Naive B cell (primary cell): ENCODE results near the gene CUBN. TPM values are rescaled to one million over a fixed set of nuclear protein-coding genes. Genes with fewer than 3 reads are reported as not detected.
"Not testable (repeated sequence)": the region's sequence is repeated elsewhere in the genome, so short reads cannot be mapped to it uniquely, and the experiment has no call there.

Experiments used
- ATAC-seq, 2 donors: fragments of 150-1000 bp; cut with Tn5 transposase; 2 replicates each; pipeline ENCODE4 v1.10.0; 2021; ENCODE audit warnings: low read depth in 2 of 2, mild to moderate bottlenecking in 2 of 2, moderate library complexity in 2 of 2
- DNase-seq: peaks from one replicate; pipeline ENCODE4 v3.0.0; 2022
- H3K27ac Mint-ChIP-seq, 6 donors: one replicate each; pipeline ENCODE4 v1.8.0; 2020 to 2022; ENCODE audit warnings: mild to moderate bottlenecking in 6 of 6, mixed read lengths in 6 of 6, moderate library complexity in 5 of 6, inconsistent platforms in 2 of 6
- H3K27me3 Mint-ChIP-seq, 3 donors: one replicate each; pipeline ENCODE4 v1.8.0; 2021 to 2022; ENCODE audit warnings: mixed read lengths in 3 of 3, mild to moderate bottlenecking in 1 of 3
- H3K36me3 Mint-ChIP-seq, 2 donors: one replicate each; pipeline ENCODE4 v1.8.0; 2020 to 2022; ENCODE audit warnings: mixed read lengths in 2 of 2, inconsistent platforms in 1 of 2, mild to moderate bottlenecking in 1 of 2
- H3K4me1 Mint-ChIP-seq, 3 donors: one replicate each; pipeline ENCODE4 v1.8.0; 2020 to 2022; ENCODE audit warnings: mixed read lengths in 3 of 3, inconsistent platforms in 1 of 3, mild to moderate bottlenecking in 1 of 3, moderate library complexity in 1 of 3
- H3K4me3 Mint-ChIP-seq, 8 donors: one replicate each; pipeline ENCODE4 v1.8.0; 2020 to 2022; ENCODE audit warnings: mild to moderate bottlenecking in 8 of 8, mixed read lengths in 8 of 8, moderate library complexity in 8 of 8, inconsistent platforms in 2 of 8
- H3K9me3 Mint-ChIP-seq, 7 donors: one replicate each; pipeline ENCODE4 v1.8.0; 2020 to 2022; ENCODE audit warnings: mixed read lengths in 7 of 7, mild to moderate bottlenecking in 5 of 7, inconsistent platforms in 2 of 7, moderate library complexity in 1 of 7
- polyA plus RNA-seq, 6 donors: library from polyadenylated mRNA; unstranded; fragments of 300-500 nt; fragmentation: Illumina TruSeq; gene quantifications; one replicate each; pipeline ENCODE4 v1.2.3, GENCODE V29; 2021; ENCODE audit warnings: low read depth in 6 of 6

The CUBN gene
- polyA plus RNA-seq, 6 donors from 2014 or later = 0.07 to 0.51 (median 0.34) TPM; not detected in 1

DNA sequence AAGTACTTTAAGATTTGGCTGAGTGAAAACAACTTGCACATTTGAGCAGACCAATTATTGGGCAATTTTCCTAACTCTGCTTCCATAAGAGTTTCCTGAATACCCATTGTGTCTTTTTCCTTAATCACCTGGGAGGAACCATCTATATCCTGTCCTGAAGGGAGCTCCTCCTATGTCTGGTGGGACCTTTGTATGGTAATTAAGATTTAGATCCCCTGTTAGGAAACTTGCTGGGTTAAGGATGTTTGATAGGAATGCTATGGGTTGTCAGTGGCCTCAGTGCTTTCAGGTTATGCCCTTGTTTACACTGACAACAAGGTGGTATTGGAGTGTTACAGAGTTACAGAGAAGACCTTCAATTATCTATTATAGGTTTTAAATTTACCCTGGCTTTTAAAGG is 116.9 kb downstream of the CUBN start:
- not testable (repeated sequence) for H3K27ac Mint-ChIP-seq, H3K4me1 Mint-ChIP-seq, DNase-seq, H3K9me3 Mint-ChIP-seq, H3K4me3 Mint-ChIP-seq, H3K27me3 Mint-ChIP-seq, ATAC-seq
- peaks cover 15 to 20% of the 10 kb centered on the region in 2 donors for H3K36me3 Mint-ChIP-seq

GRCh38 chr10:17010363-17011145 is 119.1 kb downstream of the CUBN start:
- H3K4me3 Mint-ChIP-seq = no peak overlapping the region
- peaks cover 0 to 10% (median 2%) of the 10 kb centered on the region in 7 donors for H3K9me3 Mint-ChIP-seq
- no peak overlapping the region for H3K27ac Mint-ChIP-seq
- H3K36me3 Mint-ChIP-seq = peaks cover 15 to 20% of the 10 kb centered on the region in 2 donors
- peaks cover 0 to 8% (median 2%) of the 10 kb centered on the region in 3 donors for H3K27me3 Mint-ChIP-seq
- DNase-seq = no peak
- no peak for ATAC-seq
- H3K4me1 Mint-ChIP-seq = peaks cover 0 to 6% (median 0%) of the 10 kb centered on the region in 3 donors

DNA sequence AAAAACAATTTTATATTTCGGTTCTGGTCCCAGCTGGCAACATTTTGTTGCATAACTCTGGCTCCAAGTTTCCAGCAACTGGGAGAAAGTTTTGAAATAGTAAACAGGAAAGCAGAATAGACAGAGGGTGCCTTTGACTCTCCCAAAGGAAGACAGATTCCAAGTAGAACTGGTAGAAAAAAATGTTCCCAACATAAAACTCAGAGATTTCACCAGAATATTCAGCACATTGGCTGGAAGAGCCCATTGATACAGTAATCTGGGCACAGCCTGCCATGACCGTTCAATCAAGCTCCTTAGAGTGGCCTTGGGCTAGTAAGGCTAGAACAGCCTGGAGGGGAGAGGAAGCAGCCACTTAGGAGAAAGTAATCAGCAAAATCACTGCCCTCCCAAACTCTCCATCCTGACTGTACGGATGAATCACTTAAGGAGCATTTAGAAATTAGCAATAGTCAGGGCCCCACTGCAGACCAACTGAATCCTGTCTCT is 120.4 kb downstream of the CUBN start:
- Mint-ChIP-seq H3K36me3 (peaks cover 15 to 20% of the 10 kb centered on the region in 2 donors), H3K9me3 (peaks cover 0 to 10% (median 2%) of the 10 kb centered on the region in 7 donors), H3K4me1 (peaks cover 0 to 6% (median 0%) of the 10 kb centered on the region in 3 donors), H3K4me3 (no peak overlapping the region), H3K27me3 (peaks cover 0 to 8% (median 8%) of the 10 kb centered on the region in 3 donors), H3K27ac (no peak overlapping the region)
- ATAC-seq (no peak), DNase-seq (no peak)

DNA sequence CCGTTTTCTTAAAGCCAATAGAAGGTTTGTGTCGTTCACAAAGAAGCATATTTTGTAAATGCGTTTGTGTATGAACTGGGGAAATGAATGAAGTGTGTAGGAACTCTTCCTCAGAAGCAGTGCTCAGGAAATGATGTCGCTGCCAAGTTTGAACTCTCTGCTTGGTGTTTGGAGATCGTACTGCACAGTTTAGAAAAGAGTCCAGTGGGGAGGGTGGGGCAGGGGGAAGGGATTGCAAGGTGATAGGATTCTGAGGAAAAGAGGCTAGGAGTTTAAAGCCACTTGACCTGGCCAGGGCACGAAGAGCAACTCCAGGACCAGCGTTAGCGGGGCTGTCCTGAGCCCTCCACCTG is 122.2 kb downstream of the CUBN start:
- Mint-ChIP-seq H3K4me1 (no peaks in the 10 kb centered on the region), H3K27ac (no peak overlapping the region), H3K4me3 (no peak overlapping the region)

GRCh38 chr10:17006631-17007417 is 122.8 kb downstream of the CUBN start:
- Mint-ChIP-seq H3K4me3 (peak overlapping the region in 1 of 8 donors; percentile 57), H3K27ac (no peak overlapping the region), H3K27me3 (peaks cover 0 to 15% (median 15%) of the 10 kb centered on the region in 3 donors), H3K4me1 (no peaks in the 10 kb centered on the region), H3K9me3 (peaks cover 0 to 8% (median 0%) of the 10 kb centered on the region in 7 donors), H3K36me3 (peaks cover 10 to 11% of the 10 kb centered on the region in 2 donors)
- ATAC-seq (no peak), DNase-seq (no peak)

More for the DNA sequence above, 122.2 kb downstream of the CUBN start:
- Mint-ChIP-seq H3K36me3 (peaks cover 11 to 13% of the 10 kb centered on the region in 2 donors), H3K9me3 (peaks cover 0 to 10% (median 0%) of the 10 kb centered on the region in 7 donors), H3K27me3 (peaks cover 0 to 15% (median 15%) of the 10 kb centered on the region in 3 donors)
- ATAC-seq (no peak), DNase-seq (no peak)

GRCh38 chr10:17005621-17006566 is 123.7 kb downstream of the CUBN start:
- no peak overlapping the region for H3K27ac Mint-ChIP-seq

GRCh38 chr10:17004801-17005380 is 124.7 kb downstream of the CUBN start:
- Mint-ChIP-seq H3K36me3 (peaks cover 0 to 5% of the 10 kb centered on the region in 2 donors), H3K9me3 (peaks cover 0 to 7% (median 1%) of the 10 kb centered on the region in 7 donors), H3K27ac (no peak overlapping the region), H3K4me1 (no peaks in the 10 kb centered on the region), H3K4me3 (no peak overlapping the region), H3K27me3 (peaks cover 0 to 15% (median 15%) of the 10 kb centered on the region in 3 donors)
- DNase-seq (no peak), ATAC-seq (no peak)

More at GRCh38 chr10:17005621-17006566, 123.7 kb downstream of the CUBN start:
- Mint-ChIP-seq H3K36me3 (peaks cover 2 to 5% of the 10 kb centered on the region in 2 donors), H3K4me1 (no peaks in the 10 kb centered on the region), H3K27me3 (peaks cover 0 to 15% (median 15%) of the 10 kb centered on the region in 3 donors), H3K9me3 (peaks cover 0 to 6% (median 1%) of the 10 kb centered on the region in 7 donors), H3K4me3 (no peak overlapping the region)
- DNase-seq (no peak), ATAC-seq (no peak)

- DNase-seq = no peak
- Mint-ChIP-seq H3K27me3 (peaks cover 0 to 15% (median 15%) of the 10 kb centered on the region in 3 donors), H3K4me3 (no peak overlapping the region), H3K36me3 (peaks cover 0 to 4% of the 10 kb centered on the region in 2 donors), H3K27ac (no peak overlapping the region), H3K9me3 (peaks cover 0 to 7% (median 1%) of the 10 kb centered on the region in 7 donors), H3K4me1 (no peaks in the 10 kb centered on the region)
- ATAC-seq = no peak
Measured at GRCh38 chr10:17003651-17004286, 125.8 kb downstream of the CUBN start.

- no peak for ATAC-seq
- no peak overlapping the region for H3K4me3 Mint-ChIP-seq
- no peak for DNase-seq
Measured at GRCh38 chr10:17003151-17003550, 126.5 kb downstream of the CUBN start.

GRCh38 chr10:17001961-17002749 is 127.5 kb downstream of the CUBN start:
- peaks cover 0 to 15% (median 7%) of the 10 kb centered on the region in 3 donors for H3K27me3 Mint-ChIP-seq
- DNase-seq (no peak), ATAC-seq (no peak)
- H3K4me3 Mint-ChIP-seq = no peak overlapping the region
- H3K36me3 Mint-ChIP-seq = no peaks in the 10 kb centered on the region
- H3K9me3 Mint-ChIP-seq = peaks cover 0 to 7% (median 0%) of the 10 kb centered on the region in 7 donors
- no peak overlapping the region for H3K27ac Mint-ChIP-seq
- H3K4me1 Mint-ChIP-seq = no peaks in the 10 kb centered on the region

More at GRCh38 chr10:17003151-17003550, 126.5 kb downstream of the CUBN start:
- peaks cover 0 to 7% (median 0%) of the 10 kb centered on the region in 7 donors for H3K9me3 Mint-ChIP-seq
- no peak overlapping the region for H3K27ac Mint-ChIP-seq
- peaks cover 0 to 15% (median 8%) of the 10 kb centered on the region in 3 donors for H3K27me3 Mint-ChIP-seq
- H3K4me1 Mint-ChIP-seq = no peaks in the 10 kb centered on the region
- H3K36me3 Mint-ChIP-seq = no peaks in the 10 kb centered on the region

GRCh38 chr10:17001297-17001744 is 128.3 kb downstream of the CUBN start:
- no peak for DNase-seq
- no peak for ATAC-seq
- H3K9me3 Mint-ChIP-seq = peaks cover 0 to 7% (median 0%) of the 10 kb centered on the region in 7 donors
- H3K27ac Mint-ChIP-seq = no peak overlapping the region
- H3K4me3 Mint-ChIP-seq = no peak overlapping the region
- no peaks in the 10 kb centered on the region for H3K4me1 Mint-ChIP-seq
- peaks cover 0 to 15% (median 7%) of the 10 kb centered on the region in 3 donors for H3K27me3 Mint-ChIP-seq
- no peaks in the 10 kb centered on the region for H3K36me3 Mint-ChIP-seq
